ENCODE measurements around the gene ZPLD1. TPM values are rescaled to one million over a fixed set of nuclear protein-coding genes. Genes with fewer than 3 reads are reported as not detected.
A peak's percentile ranks its signal among the peaks of the same experiment; 100 is the strongest.

ZPLD1 gene
- total and polyA plus RNA-seq, 2 of the 4 experiments (the other 2 are of a cell fraction), result under 0.01 to 0.03 TPM

DNA sequence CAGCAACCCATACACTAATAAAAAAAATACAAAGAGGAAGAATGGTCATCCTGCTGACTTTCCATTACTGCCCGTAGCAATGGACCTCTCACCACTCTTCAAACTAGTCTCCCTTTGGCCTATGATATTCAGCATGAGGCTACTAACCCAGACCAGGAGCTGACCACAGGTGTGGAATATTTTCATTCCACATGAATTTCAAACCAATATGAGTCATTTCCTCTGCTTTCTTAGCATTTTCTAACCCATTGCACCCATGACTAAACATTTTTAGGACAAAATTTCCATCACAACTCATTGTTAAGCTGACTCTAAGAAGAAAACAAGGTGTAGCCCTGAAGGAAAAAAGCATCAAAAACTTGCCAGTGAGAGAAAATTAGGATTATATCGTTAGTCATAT lies 34.0 kb upstream of the ZPLD1 start:
- H4K8ac ChIP-seq (ENCODE audit: low read depth in 2 of 2, low read length in 2 of 2), result no peak overlapping the region
- H3K56ac ChIP-seq (ENCODE audit: extremely low read depth, insufficient read depth, low read length), result no peak overlapping the region
- H3K9me3 ChIP-seq (ENCODE audit: control insufficient read depth, insufficient read depth, low read length), result no peaks in the 10 kb centered on the region
- no peak overlapping the region for H2BK15ac ChIP-seq (ENCODE audit: low read depth, low read length)
- H3K9me1 ChIP-seq (ENCODE audit: insufficient read depth, low read length), result no peaks in the 10 kb centered on the region
- intact Hi-C loops (cut with micrococcal nuclease) (no loop called here), in situ Hi-C loops (cut with MboI; ENCODE audit: low sequenced_read_pairs) (no loop called here), dilution Hi-C loops (cut with HindIII; ENCODE audit: low sequenced_read_pairs, unreplicated experiment) (no loop called here)
- H4K91ac ChIP-seq (ENCODE audit: insufficient read depth, low read depth, low read length), result no peak overlapping the region
- no CpG with 5 or more reads among the region's 2 CpGs for WGBS, 2 experiments (ENCODE audit: extremely low coverage in 2 of 2, insufficient read length in 1 of 2)
- H3K18ac ChIP-seq (ENCODE audit: low read depth, low read length), result no peak overlapping the region
- H3K9ac ChIP-seq (ENCODE audit: low read depth, low read length), result no peak overlapping the region
- H3K79me1 ChIP-seq (ENCODE audit: low read depth in 1 of 2, low read length in 2 of 2), result no peaks in the 10 kb centered on the region
- no peak overlapping the region for H4K5ac ChIP-seq (ENCODE audit: low read depth, low read length)
- H3K14ac ChIP-seq (replicated peaks; ENCODE audit: low read depth, low read length), result no peak overlapping the region
- H3K4me3 ChIP-seq (ENCODE audit: insufficient read depth, low read depth, low read length), result no peak overlapping the region
- ATAC-seq (ENCODE audit: low read depth) (no peak; the same call in 1 of the 2 replicates), DNase-seq (peak; percentile 67)
- H3K27me3 ChIP-seq (ENCODE audit: control insufficient read depth, insufficient read depth, low read length), result no peaks in the 10 kb centered on the region
- no peak overlapping the region for H3K4ac ChIP-seq (ENCODE audit: low read depth, low read length)
- no peak overlapping the region for H2BK20ac ChIP-seq (ENCODE audit: low read depth, low read length)
- no peak overlapping the region for H3K23ac ChIP-seq (ENCODE audit: low read depth, low read length)
- no peak overlapping the region for H2AFZ ChIP-seq (replicated peaks; ENCODE audit: low read length, poor library complexity)
- H4K20me1 ChIP-seq (ENCODE audit: insufficient read depth, low read length), result no peaks in the 10 kb centered on the region
- no peak overlapping the region for H3K27ac ChIP-seq (ENCODE audit: insufficient read depth, low read length)
- BruUV-seq (replicated peaks), result no TSS peak
- POLR2A ChIA-PET (ENCODE audit: unreplicated experiment), result no interaction called here
- no peak overlapping the region for H2BK120ac ChIP-seq (ENCODE audit: low read depth, low read length)
- H3K4me1 ChIP-seq (ENCODE audit: control insufficient read depth, insufficient read depth, low read length), result no peaks in the 10 kb centered on the region
- CTCF ChIA-PET, result no interaction called here
- no peak overlapping the region for H2BK5ac ChIP-seq (ENCODE audit: low read depth, low read length, poor library complexity, severe bottlenecking)
- TF ChIP-seq, protein P1, sequence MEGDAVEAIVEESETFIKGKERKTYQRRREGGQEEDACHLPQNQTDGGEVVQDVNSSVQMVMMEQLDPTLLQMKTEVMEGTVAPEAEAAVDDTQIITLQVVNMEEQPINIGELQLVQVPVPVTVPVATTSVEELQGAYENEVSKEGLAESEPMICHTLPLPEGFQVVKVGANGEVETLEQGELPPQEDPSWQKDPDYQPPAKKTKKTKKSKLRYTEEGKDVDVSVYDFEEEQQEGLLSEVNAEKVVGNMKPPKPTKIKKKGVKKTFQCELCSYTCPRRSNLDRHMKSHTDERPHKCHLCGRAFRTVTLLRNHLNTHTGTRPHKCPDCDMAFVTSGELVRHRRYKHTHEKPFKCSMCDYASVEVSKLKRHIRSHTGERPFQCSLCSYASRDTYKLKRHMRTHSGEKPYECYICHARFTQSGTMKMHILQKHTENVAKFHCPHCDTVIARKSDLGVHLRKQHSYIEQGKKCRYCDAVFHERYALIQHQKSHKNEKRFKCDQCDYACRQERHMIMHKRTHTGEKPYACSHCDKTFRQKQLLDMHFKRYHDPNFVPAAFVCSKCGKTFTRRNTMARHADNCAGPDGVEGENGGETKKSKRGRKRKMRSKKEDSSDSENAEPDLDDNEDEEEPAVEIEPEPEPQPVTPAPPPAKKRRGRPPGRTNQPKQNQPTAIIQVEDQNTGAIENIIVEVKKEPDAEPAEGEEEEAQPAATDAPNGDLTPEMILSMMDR (conservative IDR thresholded peaks at IDR 0.05; ENCODE audit: low read depth, low read length), result no peak
- TF ChIP-seq, protein P2, sequence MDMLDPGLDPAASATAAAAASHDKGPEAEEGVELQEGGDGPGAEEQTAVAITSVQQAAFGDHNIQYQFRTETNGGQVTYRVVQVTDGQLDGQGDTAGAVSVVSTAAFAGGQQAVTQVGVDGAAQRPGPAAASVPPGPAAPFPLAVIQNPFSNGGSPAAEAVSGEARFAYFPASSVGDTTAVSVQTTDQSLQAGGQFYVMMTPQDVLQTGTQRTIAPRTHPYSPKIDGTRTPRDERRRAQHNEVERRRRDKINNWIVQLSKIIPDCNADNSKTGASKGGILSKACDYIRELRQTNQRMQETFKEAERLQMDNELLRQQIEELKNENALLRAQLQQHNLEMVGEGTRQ (IDR thresholded peaks at IDR 0.05; ENCODE audit: low read depth, low read length), result no peak
- TF ChIP-seq, protein P3, sequence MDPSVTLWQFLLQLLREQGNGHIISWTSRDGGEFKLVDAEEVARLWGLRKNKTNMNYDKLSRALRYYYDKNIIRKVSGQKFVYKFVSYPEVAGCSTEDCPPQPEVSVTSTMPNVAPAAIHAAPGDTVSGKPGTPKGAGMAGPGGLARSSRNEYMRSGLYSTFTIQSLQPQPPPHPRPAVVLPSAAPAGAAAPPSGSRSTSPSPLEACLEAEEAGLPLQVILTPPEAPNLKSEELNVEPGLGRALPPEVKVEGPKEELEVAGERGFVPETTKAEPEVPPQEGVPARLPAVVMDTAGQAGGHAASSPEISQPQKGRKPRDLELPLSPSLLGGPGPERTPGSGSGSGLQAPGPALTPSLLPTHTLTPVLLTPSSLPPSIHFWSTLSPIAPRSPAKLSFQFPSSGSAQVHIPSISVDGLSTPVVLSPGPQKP (IDR thresholded peaks at IDR 0.05; ENCODE audit: borderline replicate concordance, low read depth, low read length), result no peak
- TF ChIP-seq BHLHE40 (IDR thresholded peaks at IDR 0.05; ENCODE audit: low read depth, low read length) (no peak), NFE2L2 (IDR thresholded peaks at IDR 0.05; ENCODE audit: low read depth, low read length) (no peak), CHD1 (IDR thresholded peaks at IDR 0.05; ENCODE audit: low read depth, low read length) (no peak), RAD21 (IDR thresholded peaks at IDR 0.05; ENCODE audit: low read length) (no peak), RCOR1 (IDR thresholded peaks at IDR 0.05; ENCODE audit: insufficient replicate concordance, low read length) (no peak), RFX5 (IDR thresholded peaks at IDR 0.05; ENCODE audit: low read depth, low read length) (no peak), MAZ (IDR thresholded peaks at IDR 0.05; ENCODE audit: borderline replicate concordance, low read depth, low read length) (no peak), CEBPB (IDR thresholded peaks at IDR 0.05; ENCODE audit: low read depth, low read length) (no peak), MAFK (IDR thresholded peaks at IDR 0.05; ENCODE audit: low read depth, low read length) (no peak), SMC3 (IDR thresholded peaks at IDR 0.05; ENCODE audit: low read depth, low read length) (no peak), FOS (IDR thresholded peaks at IDR 0.05; ENCODE audit: low read depth, low read length) (no peak), POLR2A (IDR thresholded peaks at IDR 0.05; ENCODE audit: low read depth, low read length) (no peak), MXI1 (IDR thresholded peaks at IDR 0.05; ENCODE audit: borderline replicate concordance, low read depth, low read length) (no peak)
- H2AK5ac ChIP-seq (ENCODE audit: low read depth, low read length), result no peak overlapping the region
- no peak overlapping the region for H2AK9ac ChIP-seq (replicated peaks; ENCODE audit: low read depth, low read length, poor library complexity)
- no peak overlapping the region for H3K4me2 ChIP-seq (ENCODE audit: low read depth, low read length)
- no peaks in the 10 kb centered on the region for H3K36me3 ChIP-seq (ENCODE audit: control insufficient read depth, insufficient read depth, low read length)
